CD4-positive, alpha-beta memory T cell (primary cell): ENCODE data around the gene UBE2Q1. TPM values are rescaled to one million over a fixed set of nuclear protein-coding genes. Genes with fewer than 3 reads are reported as not detected.

Experiments used
- CTCF ChIA-PET: fragments of 350-600 bp; sonication (Branson Sonifier 250); formaldehyde crosslinking; loops from one replicate; lab custom pipeline; 2021; ENCODE audit warnings: inconsistent platforms; ENCODE audit not compliant: partially characterized antibody; lab: Charles Lee
- POLR2A ChIA-PET: fragments of 350-600 bp; sonication (Branson Sonifier 250); formaldehyde crosslinking; loops from one replicate; lab custom pipeline; 2021; ENCODE audit not compliant: partially characterized antibody; lab: Charles Lee
- DNase-seq, 5 donors: peaks; one replicate each; pipeline versions ENCODE4 v3.0.0 to v3.0.0-alpha.2; 2020 to 2022; ENCODE audit warnings: mixed read lengths in 1 of 5
- H3K27ac ChIP-seq: one replicate; pipeline ENCODE4 v1.7.0; 2013; ENCODE audit warnings: low read depth, low read length
- H3K27me3 ChIP-seq: 2 replicates; pipeline ENCODE4 v1.7.0; 2013; ENCODE audit warnings: mild to moderate bottlenecking, low read length, moderate library complexity; ENCODE audit not compliant: insufficient read depth
- H3K36me3 ChIP-seq: 2 replicates; pipeline ENCODE4 v1.7.0; 2013; ENCODE audit warnings: mild to moderate bottlenecking, low read length, moderate library complexity; ENCODE audit not compliant: insufficient read depth
- H3K4me1 ChIP-seq: 2 replicates; pipeline ENCODE4 v1.7.0; 2013; ENCODE audit warnings: mild to moderate bottlenecking, low read length, moderate library complexity; ENCODE audit not compliant: insufficient read depth
- H3K4me3 ChIP-seq, 2 donors: one replicate each; pipeline ENCODE4 v1.7.0; 2013; ENCODE audit warnings: low read length in 2 of 2, mild to moderate bottlenecking in 1 of 2
- H3K9me3 ChIP-seq, 2 donors: one replicate each; pipeline ENCODE4 v1.7.0; 2013; ENCODE audit warnings: low read length in 2 of 2, control low read depth in 1 of 2; ENCODE audit not compliant: control insufficient read depth in 1 of 2
- H3K27ac Mint-ChIP-seq, 7 donors: one replicate each; pipeline ENCODE4 v1.8.0; 2020 to 2021; ENCODE audit warnings: mixed read lengths in 7 of 7, mild to moderate bottlenecking in 6 of 7, inconsistent platforms in 3 of 7, moderate library complexity in 3 of 7
- H3K27me3 Mint-ChIP-seq, 2 donors: one replicate each; pipeline ENCODE4 v1.8.0; 2020 to 2021; ENCODE audit warnings: mixed read lengths in 2 of 2
- H3K36me3 Mint-ChIP-seq, 2 donors: one replicate each; pipeline ENCODE4 v1.8.0; 2020 to 2021; ENCODE audit warnings: mixed read lengths in 2 of 2, inconsistent platforms in 1 of 2, mild to moderate bottlenecking in 1 of 2
- H3K4me1 Mint-ChIP-seq, 4 donors: one replicate each; pipeline ENCODE4 v1.8.0; 2020 to 2021; ENCODE audit warnings: mixed read lengths in 4 of 4, mild to moderate bottlenecking in 1 of 4
- H3K4me3 Mint-ChIP-seq, 8 donors: one replicate each; pipeline ENCODE4 v1.8.0; 2020 to 2021; ENCODE audit warnings: mixed read lengths in 8 of 8, mild to moderate bottlenecking in 7 of 8, moderate library complexity in 6 of 8, inconsistent platforms in 3 of 8
- H3K9me3 Mint-ChIP-seq, 8 donors: one replicate each; pipeline ENCODE4 v1.8.0; 2020 to 2021; ENCODE audit warnings: mixed read lengths in 8 of 8, mild to moderate bottlenecking in 5 of 8, inconsistent platforms in 3 of 8, moderate library complexity in 1 of 8
- intact Hi-C: fragments of 100-400 bp; cut with micrococcal nuclease; formaldehyde crosslinking; loops from one replicate; pipeline ENCODE4 v1.15.1; 2023
- polyA plus RNA-seq, 2 donors: library from polyadenylated mRNA; unstranded; fragments of 300-500 nt; fragmentation: Illumina TruSeq; gene quantifications; one replicate each; pipeline ENCODE4 v1.2.3, GENCODE V29; 2021
- total RNA-seq, 2 experiments: library from RNA; stranded (reverse); gene quantifications; one replicate each; pipeline ENCODE4 v1.2.3, GENCODE V29; 2021

The UBE2Q1 gene
- total and polyA plus RNA-seq, 4 experiments from 2014 or later = 6.4 to 132 (median 65.4) TPM

- Histone ChIP-seq H3K4me1 (no peaks in the 10 kb centered on the region), H3K4me3 (no peak overlapping the region), H3K9me3 (no peaks in the 10 kb centered on the region), H3K27ac (no peak overlapping the region), H3K36me3 (peaks cover 98% of the 10 kb centered on the region), H3K27me3 (no peaks in the 10 kb centered on the region)
- no peaks in the 10 kb centered on the region for H3K27me3 Mint-ChIP-seq
- intact Hi-C loops = no loop called here
- POLR2A ChIA-PET = no interaction called here
- no peak for DNase-seq
- no peak overlapping the region for H3K4me3 Mint-ChIP-seq
- peaks cover 0 to 4% (median under 1%) of the 10 kb centered on the region in 4 donors for H3K4me1 Mint-ChIP-seq
- peaks cover 78 to 91% of the 10 kb centered on the region in 2 donors for H3K36me3 Mint-ChIP-seq
- no peaks in the 10 kb centered on the region for H3K9me3 Mint-ChIP-seq
- CTCF ChIA-PET = no interaction called here
- H3K27ac Mint-ChIP-seq = peak overlapping the region in 1 of 7 donors; percentile 43
These were observed 28.2 kb upstream of the UBE2Q1 start for GRCh38 chr1:154586641-154587040.

GRCh38 chr1:154586231-154586630 lies 27.8 kb upstream of the UBE2Q1 start:
- intact Hi-C loops = no loop called here
- POLR2A ChIA-PET = no interaction called here
- CTCF ChIA-PET = no interaction called here

GRCh38 chr1:154584267-154584994 lies 26.0 kb upstream of the UBE2Q1 start:
- no peaks in the 10 kb centered on the region for H3K27me3 Mint-ChIP-seq
- Histone ChIP-seq H3K9me3 (no peaks in the 10 kb centered on the region), H3K4me1 (no peaks in the 10 kb centered on the region), H3K27ac (no peak overlapping the region), H3K36me3 (peaks cover 91% of the 10 kb centered on the region), H3K4me3 (no peak overlapping the region), H3K27me3 (no peaks in the 10 kb centered on the region)
- ChIA-PET CTCF (interaction anchor here (1.7 kb wide), 1 partner anchor 25 kb away, joined by 3 read pairs; no protein-coding TSS in a partner anchor), POLR2A (no interaction called here)
- H3K4me1 Mint-ChIP-seq = peaks cover 0 to 4% (median under 1%) of the 10 kb centered on the region in 4 donors
- H3K4me3 Mint-ChIP-seq = no peak overlapping the region
- DNase-seq = no peak
- H3K27ac Mint-ChIP-seq = peak overlapping the region in 3 of 7 donors; percentile 30 to 75 (median 68)
- H3K9me3 Mint-ChIP-seq = no peaks in the 10 kb centered on the region
- intact Hi-C loops = no loop called here
- peaks cover 79 to 92% of the 10 kb centered on the region in 2 donors for H3K36me3 Mint-ChIP-seq

More at GRCh38 chr1:154586231-154586630, 27.8 kb upstream of the UBE2Q1 start:
- Histone ChIP-seq H3K27ac (no peak overlapping the region), H3K27me3 (no peaks in the 10 kb centered on the region), H3K36me3 (peaks cover 96% of the 10 kb centered on the region), H3K4me1 (no peaks in the 10 kb centered on the region), H3K4me3 (no peak overlapping the region), H3K9me3 (no peaks in the 10 kb centered on the region)
- Mint-ChIP-seq H3K4me3 (no peak overlapping the region), H3K4me1 (peaks cover 0 to 4% (median under 1%) of the 10 kb centered on the region in 4 donors), H3K27me3 (no peaks in the 10 kb centered on the region), H3K27ac (no peak overlapping the region), H3K36me3 (peaks cover 75 to 91% of the 10 kb centered on the region in 2 donors), H3K9me3 (no peaks in the 10 kb centered on the region)
- DNase-seq = no peak

- no peaks in the 10 kb centered on the region for H3K9me3 ChIP-seq
- no peak overlapping the region for H3K27ac Mint-ChIP-seq
- intact Hi-C loops = no loop called here
- POLR2A ChIA-PET = no interaction called here
- CTCF ChIA-PET = no interaction called here
- H3K9me3 Mint-ChIP-seq = no peaks in the 10 kb centered on the region
- peaks cover 0 to 4% (median under 1%) of the 10 kb centered on the region in 4 donors for H3K4me1 Mint-ChIP-seq
- H3K36me3 ChIP-seq = peaks cover 89% of the 10 kb centered on the region
- no peak overlapping the region for H3K4me3 ChIP-seq
- no peak for DNase-seq
- no peaks in the 10 kb centered on the region for H3K27me3 ChIP-seq
- H3K27me3 Mint-ChIP-seq = no peaks in the 10 kb centered on the region
- H3K27ac ChIP-seq = no peak overlapping the region
- no peaks in the 10 kb centered on the region for H3K4me1 ChIP-seq
- H3K36me3 Mint-ChIP-seq = peaks cover 81 to 92% of the 10 kb centered on the region in 2 donors
- H3K4me3 Mint-ChIP-seq = no peak overlapping the region
These were observed 25.3 kb upstream of the UBE2Q1 start for GRCh38 chr1:154583773-154584172.

GRCh38 chr1:154582885-154583284 lies 24.4 kb upstream of the UBE2Q1 start:
- Mint-ChIP-seq H3K9me3 (no peaks in the 10 kb centered on the region), H3K27me3 (no peaks in the 10 kb centered on the region), H3K4me3 (no peak overlapping the region), H3K4me1 (peaks cover 0 to 4% (median under 1%) of the 10 kb centered on the region in 4 donors), H3K36me3 (peaks cover 78 to 87% of the 10 kb centered on the region in 2 donors), H3K27ac (no peak overlapping the region)
- no peak for DNase-seq
- CTCF ChIA-PET = no interaction called here
- intact Hi-C loops = no loop called here
- Histone ChIP-seq H3K9me3 (no peaks in the 10 kb centered on the region), H3K36me3 (peaks cover 84% of the 10 kb centered on the region), H3K4me3 (no peak overlapping the region), H3K4me1 (no peaks in the 10 kb centered on the region), H3K27ac (no peak overlapping the region), H3K27me3 (no peaks in the 10 kb centered on the region)
- POLR2A ChIA-PET = no interaction called here

GRCh38 chr1:154581766-154582165 lies 23.3 kb upstream of the UBE2Q1 start:
- POLR2A ChIA-PET = no interaction called here
- no peak overlapping the region for H3K27ac ChIP-seq
- H3K36me3 ChIP-seq = peaks cover 73% of the 10 kb centered on the region
- H3K9me3 Mint-ChIP-seq = no peaks in the 10 kb centered on the region
- no peak overlapping the region for H3K27ac Mint-ChIP-seq
- DNase-seq = no peak
- CTCF ChIA-PET = no interaction called here
- peaks cover 0 to 4% (median 0%) of the 10 kb centered on the region in 4 donors for H3K4me1 Mint-ChIP-seq
- H3K36me3 Mint-ChIP-seq = peaks cover 67 to 76% of the 10 kb centered on the region in 2 donors
- intact Hi-C loops = no loop called here
- H3K27me3 Mint-ChIP-seq = no peaks in the 10 kb centered on the region
- H3K4me3 Mint-ChIP-seq = no peak overlapping the region
- no peak overlapping the region for H3K4me3 ChIP-seq
- no peaks in the 10 kb centered on the region for H3K4me1 ChIP-seq
- H3K27me3 ChIP-seq = no peaks in the 10 kb centered on the region
- no peaks in the 10 kb centered on the region for H3K9me3 ChIP-seq

- H3K9me3 ChIP-seq = no peaks in the 10 kb centered on the region
- DNase-seq = no peak
- H3K27me3 Mint-ChIP-seq = no peaks in the 10 kb centered on the region
- H3K27ac Mint-ChIP-seq = peak overlapping the region in 1 of 7 donors; percentile 47
- no peak overlapping the region for H3K4me3 ChIP-seq
- H3K27me3 ChIP-seq = no peaks in the 10 kb centered on the region
- no peak overlapping the region for H3K27ac ChIP-seq
- POLR2A ChIA-PET = interaction anchor here (2.5 kb wide), 1 partner anchor 30 kb away, joined by 8 read pairs; no protein-coding TSS in a partner anchor
- H3K36me3 ChIP-seq = peaks cover 49% of the 10 kb centered on the region
- H3K4me1 Mint-ChIP-seq = peaks cover 0 to 5% (median 1%) of the 10 kb centered on the region in 4 donors
- H3K4me1 ChIP-seq = no peaks in the 10 kb centered on the region
- CTCF ChIA-PET = no interaction called here
- peaks cover 43 to 52% of the 10 kb centered on the region in 2 donors for H3K36me3 Mint-ChIP-seq
- H3K9me3 Mint-ChIP-seq = no peaks in the 10 kb centered on the region
- no peak overlapping the region for H3K4me3 Mint-ChIP-seq
- intact Hi-C loops = no loop called here
These were observed 20.9 kb upstream of the UBE2Q1 start for GRCh38 chr1:154579374-154579773.
